Renal pelvis (tissue), 4 donors: ENCODE measurements around the gene RTCA. TPM values are rescaled to one million over a fixed set of nuclear protein-coding genes. Genes with fewer than 3 reads are reported as not detected.

Source experiments
- DNase-seq: peaks from one replicate; pipeline ENCODE4 v3.0.0-alpha.2; 2013
- polyA plus RNA-seq, 3 donors: library from polyadenylated mRNA; unstranded; fragments of 120-200 nt; gene quantifications; one replicate each; pipeline ENCODE4 v1.2.1, GENCODE V29; 2013; ENCODE audit not compliant: insufficient read length in 3 of 3

RTCA gene
- polyA plus RNA-seq, 3 donors = 27.5 to 41.1 (median 36.5) TPM

GRCh38 chr1:100340494-100340893 lies 74.5 kb downstream of the RTCA start:
- DNase-seq = no peak

GRCh38 chr1:100342348-100342747 lies 76.3 kb downstream of the RTCA start:
- DNase-seq = no peak

Other genes with a start within 250 kb of the RTCA start
- 1 to 10 TPM; 7.9 to 9.0 (median 8.5) TPM for gene SASS6, start 133.3 kb upstream of the RTCA start, polyA plus RNA-seq
- gene TRMT13, start 133.1 kb upstream of the RTCA start, polyA plus RNA-seq = 10 to 100 TPM; 24.8 to 38.7 (median 37.9) TPM
- 1 to 10 TPM; 1.6 to 3.3 (median 3.0) TPM for gene LRRC39, start 88.0 kb upstream of the RTCA start, polyA plus RNA-seq
- 10 to 100 TPM; 14.9 to 26.5 (median 24.9) TPM for gene DBT, start 16.4 kb upstream of the RTCA start, polyA plus RNA-seq
- 10 to 100 TPM; 26.5 to 33.2 (median 29.6) TPM for gene CDC14A, start 86.3 kb downstream of the RTCA start, polyA plus RNA-seq